ENCODE measurements around the gene ZNF358. TPM values are rescaled to one million over a fixed set of nuclear protein-coding genes. Genes with fewer than 3 reads are reported as not detected.
A peak's percentile ranks its signal among the peaks of the same experiment; 100 is the strongest.

The ZNF358 gene
- total RNA-seq, 3 donors from 2014 or later: 34.0 to 65.3 (median 34.7) TPM

- no peak for DNase-seq (ENCODE audit: low spot score in 2 of 2)
- intact Hi-C loops (cut with DNase I; ENCODE audit: low total_unique reads): no loop called here
- Histone ChIP-seq H3K27me3 (no peaks in the 10 kb centered on the region), H3K27ac (no peak overlapping the region), H3K4me1 (peaks cover 0 to 8% of the 10 kb centered on the region in 2 donors), H3K36me3 (no peaks in the 10 kb centered on the region), H3K4me3 (no peak overlapping the region), H3K9me3 (no peaks in the 10 kb centered on the region)
- TF ChIP-seq POLR2A (IDR thresholded peaks at IDR 0.05): no peak
- TF ChIP-seq, protein P1, sequence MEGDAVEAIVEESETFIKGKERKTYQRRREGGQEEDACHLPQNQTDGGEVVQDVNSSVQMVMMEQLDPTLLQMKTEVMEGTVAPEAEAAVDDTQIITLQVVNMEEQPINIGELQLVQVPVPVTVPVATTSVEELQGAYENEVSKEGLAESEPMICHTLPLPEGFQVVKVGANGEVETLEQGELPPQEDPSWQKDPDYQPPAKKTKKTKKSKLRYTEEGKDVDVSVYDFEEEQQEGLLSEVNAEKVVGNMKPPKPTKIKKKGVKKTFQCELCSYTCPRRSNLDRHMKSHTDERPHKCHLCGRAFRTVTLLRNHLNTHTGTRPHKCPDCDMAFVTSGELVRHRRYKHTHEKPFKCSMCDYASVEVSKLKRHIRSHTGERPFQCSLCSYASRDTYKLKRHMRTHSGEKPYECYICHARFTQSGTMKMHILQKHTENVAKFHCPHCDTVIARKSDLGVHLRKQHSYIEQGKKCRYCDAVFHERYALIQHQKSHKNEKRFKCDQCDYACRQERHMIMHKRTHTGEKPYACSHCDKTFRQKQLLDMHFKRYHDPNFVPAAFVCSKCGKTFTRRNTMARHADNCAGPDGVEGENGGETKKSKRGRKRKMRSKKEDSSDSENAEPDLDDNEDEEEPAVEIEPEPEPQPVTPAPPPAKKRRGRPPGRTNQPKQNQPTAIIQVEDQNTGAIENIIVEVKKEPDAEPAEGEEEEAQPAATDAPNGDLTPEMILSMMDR (IDR thresholded peaks at IDR 0.05): no peak
These were observed 1.9 kb upstream of the ZNF358 start for GRCh38 chr19:7513809-7514642.

DNA sequence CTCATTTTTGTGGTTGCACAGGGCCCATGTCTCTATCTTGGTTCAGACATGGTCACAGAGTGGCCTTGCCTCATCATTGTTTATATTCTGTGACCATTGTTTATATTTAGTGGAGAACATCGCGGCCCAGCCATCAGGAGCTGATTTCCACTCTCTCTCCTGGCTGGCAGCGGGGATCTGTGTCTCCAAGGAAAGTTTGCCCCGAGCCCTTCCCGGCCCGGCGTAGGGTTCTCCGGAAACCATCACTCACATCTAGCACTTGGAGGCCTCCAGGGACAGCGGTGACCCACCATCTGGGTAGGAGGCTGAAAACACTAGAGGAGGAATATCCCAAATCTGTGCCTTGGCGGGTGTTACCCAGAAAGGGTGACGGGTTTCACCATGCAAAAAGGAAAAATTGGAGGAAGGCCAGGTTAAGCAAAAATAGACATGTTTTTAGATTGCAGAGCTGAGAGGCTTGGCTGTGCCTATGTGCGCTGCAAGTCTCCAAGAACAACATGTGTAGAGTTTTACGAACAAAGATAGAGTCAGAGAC lies 726 bp upstream of the ZNF358 start:
- Histone ChIP-seq H3K36me3 (peaks cover 8% of the 10 kb centered on the region), H3K4me1 (peaks cover 0 to 8% of the 10 kb centered on the region in 2 donors), H3K27ac (peak overlapping the region; percentile 83 to 96), H3K4me3 (peak overlapping the region in 2 of 3 donors; percentile 64 to 90), H3K9me3 (no peaks in the 10 kb centered on the region), H3K27me3 (no peaks in the 10 kb centered on the region)
- DNase-seq (ENCODE audit: low spot score in 2 of 2): no peak
- intact Hi-C loops (cut with DNase I; ENCODE audit: low total_unique reads): no loop called here
- TF ChIP-seq POLR2A (IDR thresholded peaks at IDR 0.05) (no peak), POLR2AphosphoS5 (IDR thresholded peaks at IDR 0.05) (no peak)
- TF ChIP-seq, protein P1 (IDR thresholded peaks at IDR 0.05): no peak

DNA sequence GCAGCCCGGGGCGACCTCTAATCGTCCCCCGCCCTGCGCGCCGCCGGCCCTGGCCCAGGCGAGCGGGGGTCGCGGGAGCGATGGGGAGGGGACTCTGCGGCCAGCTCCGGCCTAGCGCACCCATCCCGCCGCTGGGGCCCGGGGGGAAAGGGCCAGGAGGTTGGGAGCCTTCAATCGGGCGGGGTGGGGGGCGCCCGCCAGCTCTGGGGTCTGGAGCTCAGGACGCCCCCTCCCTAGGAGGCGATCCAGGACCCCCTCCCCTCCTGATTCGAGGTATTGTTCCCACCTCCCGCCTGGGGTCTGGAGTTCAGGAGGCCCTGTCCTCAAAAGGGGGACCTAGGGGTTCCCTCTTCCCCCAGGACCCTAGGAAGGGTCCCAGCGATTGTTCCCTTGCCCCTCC lies 430 bp downstream of the ZNF358 start:
- H3K27me3 ChIP-seq: no peaks in the 10 kb centered on the region
- H3K4me1 ChIP-seq: peaks cover 0 to 8% of the 10 kb centered on the region in 2 donors
- intact Hi-C loops (cut with DNase I; ENCODE audit: low total_unique reads): no loop called here
- peak overlapping the region; percentile 82 to 96 for H3K27ac ChIP-seq
- DNase-seq (ENCODE audit: low spot score in 2 of 2): no peak
- TF ChIP-seq POLR2A (IDR thresholded peaks at IDR 0.05) (no peak), POLR2AphosphoS5 (IDR thresholded peaks at IDR 0.05) (no peak)
- TF ChIP-seq, protein P1 (IDR thresholded peaks at IDR 0.05): no peak
- H3K4me3 ChIP-seq: peak overlapping the region; percentile 64 to 90 (median 75)
- peaks cover 8% of the 10 kb centered on the region for H3K36me3 ChIP-seq
- no peaks in the 10 kb centered on the region for H3K9me3 ChIP-seq

DNA sequence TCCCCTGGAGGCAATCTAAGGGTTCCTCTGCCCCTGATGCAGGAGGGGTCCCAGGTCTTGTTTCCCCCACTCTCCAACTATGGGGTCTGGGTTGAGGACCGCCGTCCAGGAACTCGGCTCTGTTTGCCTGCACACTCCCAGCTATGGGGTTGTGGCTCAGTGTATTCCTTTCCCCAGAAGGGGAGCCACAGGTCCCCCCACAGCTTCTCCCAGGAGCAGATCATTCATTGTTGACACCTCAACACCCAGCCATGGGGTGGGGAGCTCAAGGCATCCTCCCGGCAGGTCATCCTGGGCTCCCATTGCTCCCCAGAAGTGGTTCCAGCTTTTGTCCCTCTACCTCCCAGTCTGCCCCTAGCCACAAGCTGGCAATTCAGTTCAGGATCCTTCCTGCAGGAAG lies 975 bp downstream of the ZNF358 start:
- TF ChIP-seq, protein P1 (IDR thresholded peaks at IDR 0.05): no peak
- no peak for TF ChIP-seq POLR2AphosphoS5 (IDR thresholded peaks at IDR 0.05)
- DNase-seq (ENCODE audit: low spot score in 2 of 2): no peak
- Histone ChIP-seq H3K36me3 (peaks cover 8% of the 10 kb centered on the region), H3K4me3 (peak overlapping the region; percentile 64 to 90 (median 75)), H3K4me1 (peaks cover 0 to 8% of the 10 kb centered on the region in 2 donors), H3K9me3 (no peaks in the 10 kb centered on the region), H3K27ac (peak overlapping the region; percentile 82 to 96), H3K27me3 (no peaks in the 10 kb centered on the region)
- intact Hi-C loops (cut with DNase I; ENCODE audit: low total_unique reads): no loop called here

All from breast epithelium (tissue), 4 donors.